AG20443 (cell line): Measurements from ENCODE around the gene ZNF71.
"Not testable (repeated sequence)": the region's sequence is repeated elsewhere in the genome, so short reads cannot be mapped to it uniquely, and the experiment has no call there.

Experiments used
- DNase-seq: peaks from one replicate; pipeline ENCODE4 v3.0.0; 2012; ENCODE audit warnings: low spot score, mixed read lengths

ZNF71 gene

DNA sequence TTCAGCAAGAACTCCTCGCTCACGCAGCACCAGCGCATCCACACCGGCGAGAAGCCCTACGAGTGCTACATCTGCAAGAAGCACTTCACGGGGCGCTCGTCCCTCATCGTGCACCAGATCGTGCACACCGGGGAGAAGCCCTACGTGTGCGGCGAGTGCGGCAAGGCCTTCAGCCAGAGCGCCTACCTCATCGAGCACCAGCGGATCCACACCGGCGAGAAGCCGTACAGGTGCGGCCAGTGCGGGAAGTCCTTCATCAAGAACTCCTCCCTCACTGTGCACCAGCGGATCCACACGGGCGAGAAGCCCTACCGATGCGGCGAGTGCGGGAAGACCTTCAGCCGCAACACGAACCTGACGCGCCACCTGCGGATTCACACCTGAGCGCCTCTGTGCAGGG is 27.3 kb downstream of the ZNF71 start:
- no peak for DNase-seq

DNA sequence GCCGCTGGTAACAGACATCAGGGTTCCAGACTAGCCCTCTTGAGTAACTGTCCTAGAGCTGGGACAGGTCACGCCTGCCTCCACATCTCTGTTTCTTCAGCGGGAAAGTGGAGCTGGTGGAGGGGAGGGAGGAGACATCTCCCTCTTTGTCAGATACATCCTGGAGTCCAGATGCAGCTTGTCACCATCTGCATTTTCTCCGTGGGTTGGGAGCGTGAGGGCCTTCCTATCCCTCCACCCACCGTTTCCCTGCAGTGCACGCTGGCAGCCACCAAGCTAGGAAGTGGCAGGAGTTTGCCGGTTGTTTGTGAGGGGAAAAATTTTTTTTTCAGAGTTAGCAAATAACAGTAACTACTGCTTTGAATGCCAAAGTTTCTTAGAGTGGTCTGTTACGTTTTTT is 27.9 kb downstream of the ZNF71 start:
- DNase-seq, result no peak

DNA sequence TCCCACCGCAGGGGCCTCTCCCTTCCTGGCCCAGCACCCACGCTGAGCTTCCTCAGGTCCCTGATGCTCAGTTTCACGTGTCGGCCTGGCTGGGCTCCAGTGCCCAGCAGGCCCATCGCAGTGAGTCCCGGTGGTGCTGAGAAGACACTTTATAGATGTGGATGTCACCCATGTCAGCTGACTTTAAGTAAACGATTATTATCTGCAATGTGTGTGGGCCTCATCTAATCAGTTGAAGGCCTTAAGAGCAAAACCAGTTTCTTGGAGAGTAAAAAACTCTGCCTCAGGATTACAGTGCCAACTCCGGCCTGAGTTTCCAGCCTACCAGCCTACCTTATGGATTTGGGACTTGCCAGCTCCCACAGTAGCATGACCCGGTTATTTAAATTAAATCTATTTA is 30.6 kb downstream of the ZNF71 start:
- no peak for DNase-seq

DNA sequence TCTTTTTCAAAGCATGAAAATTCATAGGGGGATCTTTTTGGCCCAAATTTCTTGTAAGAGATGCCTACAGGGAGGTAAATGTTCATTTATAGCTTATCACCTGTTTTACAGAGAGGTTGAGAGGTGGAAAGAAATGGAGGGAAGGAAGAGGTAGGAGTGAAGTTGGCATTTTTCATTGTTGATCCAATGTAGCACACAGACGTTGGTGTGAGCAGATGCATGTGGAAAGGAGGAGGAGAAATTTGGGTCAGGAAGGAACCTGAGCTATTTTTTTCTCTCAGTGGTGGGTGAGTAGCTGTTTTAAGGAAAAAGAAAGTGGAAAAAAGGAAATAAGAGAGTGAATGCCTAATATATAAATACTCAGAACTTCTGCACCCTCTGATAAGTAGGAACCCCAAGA is 37.9 kb downstream of the ZNF71 start:
- DNase-seq, result no peak

DNA sequence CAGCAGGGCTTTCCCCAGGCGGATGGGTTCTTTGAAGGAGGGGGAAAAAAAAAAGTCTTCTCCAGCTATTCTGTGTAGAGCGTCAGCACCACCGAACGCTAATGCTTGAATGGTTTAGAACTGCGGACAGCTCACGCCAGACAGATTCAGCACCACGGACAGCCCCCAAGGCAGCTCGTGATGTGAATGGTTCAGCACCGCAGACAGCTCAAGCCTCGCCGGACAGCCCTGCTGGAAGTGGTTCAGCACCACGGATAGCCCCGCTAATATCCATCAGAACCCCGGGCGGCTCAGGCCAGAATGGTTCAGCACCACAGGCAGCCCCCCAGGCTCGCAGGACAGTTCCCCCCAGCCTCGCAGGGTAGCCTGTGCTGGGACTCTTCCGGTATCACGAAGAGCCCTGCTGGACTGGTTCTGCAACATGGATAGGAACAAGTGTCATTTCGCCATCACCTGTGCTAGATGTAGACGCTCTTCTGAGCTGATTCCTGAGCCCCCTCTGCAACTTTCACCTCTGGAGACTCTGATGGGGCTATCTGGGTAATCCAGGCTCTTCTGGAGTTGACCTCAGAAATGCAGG is 43.0 kb downstream of the ZNF71 start:
- DNase-seq, result peak; percentile 74

DNA sequence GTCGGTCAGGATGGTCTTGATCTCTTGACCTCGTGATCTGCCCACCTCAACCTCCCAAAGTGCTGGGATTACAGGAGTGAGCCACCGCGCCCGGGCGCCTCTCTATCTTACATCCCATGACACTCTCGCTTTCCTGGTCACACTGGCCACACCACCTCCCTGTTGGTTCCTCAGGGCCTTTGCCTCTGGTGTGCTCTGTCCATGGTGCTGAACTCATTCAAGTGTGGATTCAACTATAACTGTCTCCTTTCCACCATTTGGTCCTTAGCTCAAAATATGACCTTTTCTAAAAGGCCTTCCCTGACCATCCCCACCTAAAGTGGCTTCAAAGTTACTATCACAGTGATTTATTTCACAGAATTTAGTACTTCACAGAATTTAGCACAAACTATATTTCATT is 44.1 kb downstream of the ZNF71 start:
- DNase-seq, result no peak

DNA sequence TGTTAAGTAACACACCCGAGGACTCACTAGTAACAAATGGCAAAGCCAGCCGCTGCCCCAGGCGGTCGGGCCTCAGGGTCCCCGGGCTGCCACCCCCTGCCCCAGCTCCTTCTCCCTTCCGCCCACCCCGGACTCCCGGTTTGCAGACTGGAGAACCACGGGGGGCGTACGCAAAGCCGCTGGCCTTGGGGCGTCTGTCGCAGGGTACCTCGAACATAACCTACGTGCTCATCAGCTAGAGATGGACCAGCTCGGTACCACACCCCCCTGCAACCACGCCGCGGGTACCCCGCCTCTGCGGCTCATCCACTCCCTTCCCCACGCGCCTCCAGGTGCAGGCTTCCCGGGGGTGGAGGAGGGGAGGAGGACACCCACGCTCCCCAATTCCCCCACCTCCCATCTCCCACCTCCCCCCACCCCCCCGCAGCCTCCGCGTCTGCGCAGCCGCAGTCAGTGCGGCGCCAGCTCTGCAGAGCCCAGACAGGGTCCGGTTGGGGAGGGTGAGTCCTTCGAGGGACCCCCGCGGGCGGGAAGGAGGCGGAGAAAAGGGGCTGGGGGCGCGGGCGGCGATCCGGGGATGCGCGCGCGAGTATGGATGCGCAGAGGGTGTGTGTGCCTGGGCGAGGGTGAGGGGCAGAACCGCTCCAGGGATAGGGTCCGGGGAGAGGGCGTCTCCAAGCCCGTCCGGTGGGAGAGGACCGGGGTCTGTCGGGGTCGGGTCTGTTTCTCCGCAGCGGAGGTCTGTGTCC is 47.8 kb downstream of the ZNF71 start, which contains the start of gene SMIM17:
Gene SMIM17, plus strand, starts transcription at position 449 of the 749 bp plus-strand sequence. CDS start 2,509 bp downstream, outside the sequence.
- no peak for DNase-seq

DNA sequence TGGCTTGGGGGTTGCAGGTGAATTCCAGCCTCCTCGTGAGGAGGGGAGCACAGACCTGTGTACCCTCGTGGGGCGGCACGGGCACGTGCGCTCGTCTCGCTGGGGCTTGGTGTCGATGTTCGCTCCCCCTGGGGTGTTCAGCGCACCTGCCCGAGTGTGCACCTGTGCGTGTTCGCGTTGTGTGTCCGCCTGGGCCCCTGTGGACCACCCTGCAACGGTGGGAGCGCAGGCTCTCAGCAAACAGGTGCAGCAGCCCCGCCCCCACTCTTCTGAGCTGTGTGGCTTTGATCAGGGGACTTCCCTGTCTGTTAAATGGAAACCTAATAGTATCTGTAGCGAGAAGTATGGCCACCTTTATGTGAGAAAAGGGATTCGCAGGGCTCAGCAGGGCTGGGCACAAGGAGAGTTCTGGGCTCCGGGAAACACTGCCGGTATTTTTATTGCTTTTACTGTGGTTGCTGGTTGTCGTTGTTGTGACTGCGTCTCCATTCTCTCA is 48.4 kb downstream of the ZNF71 start:
- no peak for DNase-seq

DNA sequence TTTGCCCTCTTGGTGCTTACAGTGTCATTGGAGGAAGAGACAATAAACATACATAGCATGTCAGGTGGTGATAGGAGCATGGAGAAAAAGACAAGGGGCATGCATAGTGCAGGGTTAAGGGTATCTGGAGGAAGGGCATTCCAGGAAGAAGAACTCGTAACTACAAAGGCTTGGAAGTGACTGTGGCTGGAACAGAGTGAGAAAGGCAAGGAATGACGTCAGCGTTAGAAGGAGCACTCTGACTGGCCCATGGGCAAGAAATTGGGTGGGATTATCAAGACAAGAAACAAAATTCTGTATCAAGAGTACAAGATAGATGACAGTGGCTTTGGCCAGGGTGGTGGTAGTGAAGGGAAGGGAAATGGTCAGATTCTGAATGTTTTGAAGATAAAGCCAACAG is 59.0 kb downstream of the ZNF71 start:
- no peak for DNase-seq

DNA sequence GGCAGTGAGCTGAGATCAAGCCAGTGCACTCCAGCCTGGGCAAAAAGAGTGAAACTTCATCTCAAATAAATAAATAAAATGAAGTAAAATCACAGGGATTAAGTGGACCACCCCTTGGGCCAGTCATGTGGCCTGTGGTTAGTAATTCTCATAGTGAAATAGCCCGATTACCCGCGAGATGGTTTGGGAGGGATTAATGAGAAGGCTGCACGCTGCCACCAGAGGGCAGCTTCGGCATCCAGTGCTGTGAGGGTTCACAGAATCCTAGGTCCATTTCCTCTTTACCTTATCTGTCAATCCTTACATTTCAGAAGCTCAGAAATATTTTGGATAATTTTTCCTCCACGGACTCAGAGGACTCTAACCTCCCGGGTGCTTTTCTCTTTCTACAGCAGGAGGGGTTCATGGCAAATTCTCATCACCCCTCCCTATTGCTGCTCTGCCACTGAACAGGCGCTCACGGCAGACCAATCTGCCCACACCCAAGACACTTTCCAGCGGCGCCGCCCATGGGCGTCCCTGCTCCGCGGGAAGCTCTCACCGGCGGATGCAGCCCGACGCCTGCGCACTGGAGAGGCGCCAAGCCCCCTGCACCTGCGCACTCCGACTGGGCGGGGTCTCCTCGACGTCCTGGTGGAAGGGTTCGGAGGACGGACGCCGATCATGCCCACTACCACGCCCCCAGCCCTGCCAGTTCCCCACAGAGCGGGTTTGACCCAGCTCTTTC is 65.4 kb downstream of the ZNF71 start:
- no peak for DNase-seq

DNA sequence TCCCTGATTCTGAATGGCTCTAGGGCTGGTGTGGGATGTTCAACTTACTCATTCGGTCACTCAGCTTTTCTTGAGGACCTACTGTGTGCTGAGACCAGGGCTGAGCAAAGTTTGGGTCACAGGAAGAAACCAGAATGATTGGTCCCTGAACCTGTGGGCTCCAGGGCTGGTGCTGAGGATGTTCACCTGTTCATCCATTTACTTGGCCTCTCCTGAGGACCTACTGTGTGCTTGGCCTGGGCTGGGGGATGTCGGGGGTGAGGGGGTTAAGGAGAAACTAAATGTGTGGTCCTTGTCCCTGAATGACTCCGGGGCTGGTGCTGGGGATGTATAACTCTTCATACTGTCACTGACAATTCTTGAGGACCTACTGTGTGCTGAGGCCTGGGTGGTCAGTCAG is 66.1 kb downstream of the ZNF71 start:
- DNase-seq, result no peak

DNA sequence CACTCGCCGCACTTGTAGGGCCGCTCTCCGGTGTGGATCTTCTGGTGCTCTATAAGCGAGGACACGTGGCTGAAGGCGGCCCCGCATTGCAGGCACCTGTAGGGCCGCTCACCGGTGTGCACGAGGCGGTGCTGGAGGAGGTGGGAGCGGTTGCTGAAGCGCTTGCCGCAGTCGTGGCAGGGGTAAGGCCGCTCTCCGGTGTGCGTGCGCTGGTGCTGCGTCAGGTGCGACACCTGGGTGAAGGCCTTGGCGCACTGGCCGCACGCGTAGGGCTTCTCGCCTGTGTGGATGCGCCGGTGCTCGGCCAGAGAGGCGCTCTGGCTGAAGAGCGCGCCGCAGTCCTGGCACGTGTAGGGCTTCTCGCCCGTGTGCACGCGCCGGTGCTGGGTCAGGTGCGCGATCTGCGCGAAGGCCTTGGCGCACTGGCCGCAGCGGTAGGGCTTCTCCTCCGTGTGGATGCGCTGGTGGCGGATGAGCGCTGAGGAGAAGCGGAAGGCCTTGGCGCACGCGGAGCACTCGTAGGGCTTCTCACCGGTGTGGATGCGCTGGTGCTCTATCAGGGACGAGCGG is 68.9 kb downstream of the ZNF71 start:
- no peak for DNase-seq

DNA sequence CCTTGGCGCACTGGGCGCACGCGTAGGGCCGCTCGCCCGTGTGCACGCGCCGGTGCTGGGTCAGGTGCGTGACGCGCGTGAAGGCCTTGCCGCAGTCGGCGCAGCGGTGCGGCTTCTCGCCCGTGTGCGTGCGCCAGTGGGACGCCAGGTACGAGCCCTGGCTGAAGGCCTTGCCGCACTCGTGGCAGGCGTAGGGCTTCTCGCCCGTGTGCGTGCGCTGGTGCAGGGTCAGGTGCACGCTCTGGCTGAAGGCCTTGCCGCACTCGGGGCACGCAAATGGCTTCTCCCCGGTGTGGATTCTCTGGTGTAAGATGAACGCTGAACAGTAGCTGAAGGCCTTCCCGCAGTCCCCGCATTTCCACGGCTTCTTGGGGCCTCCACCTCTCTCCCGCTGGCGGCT is 69.4 kb downstream of the ZNF71 start:
- no peak for DNase-seq

DNA sequence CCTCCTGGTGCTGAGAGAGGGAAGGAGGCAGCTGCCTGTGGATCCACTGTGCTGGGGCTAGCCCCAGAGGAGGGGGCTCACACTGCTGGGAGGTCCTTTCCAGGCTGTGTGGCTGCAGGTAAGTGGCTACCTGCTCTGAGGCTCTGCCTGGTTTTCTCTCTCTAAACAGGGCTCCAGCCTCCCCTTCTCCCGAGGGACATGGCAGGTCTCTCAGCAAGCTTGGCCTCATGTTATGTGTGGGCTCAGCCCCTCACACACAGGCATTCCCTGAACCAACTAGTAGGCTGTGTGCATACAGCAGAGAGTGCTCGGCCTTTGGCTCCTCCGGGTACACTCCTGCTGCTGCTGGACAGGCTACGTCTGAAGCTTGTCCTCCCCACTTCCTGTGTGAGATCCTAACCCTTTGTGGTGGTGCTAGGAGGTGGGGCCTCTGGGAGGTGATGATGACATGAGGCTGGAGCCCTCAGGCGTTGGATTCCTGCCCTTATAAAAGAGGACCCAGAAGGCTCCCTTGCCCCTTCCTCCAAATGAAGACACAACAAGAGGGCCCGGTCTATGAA is 72.3 kb downstream of the ZNF71 start:
- DNase-seq, result no peak

DNA sequence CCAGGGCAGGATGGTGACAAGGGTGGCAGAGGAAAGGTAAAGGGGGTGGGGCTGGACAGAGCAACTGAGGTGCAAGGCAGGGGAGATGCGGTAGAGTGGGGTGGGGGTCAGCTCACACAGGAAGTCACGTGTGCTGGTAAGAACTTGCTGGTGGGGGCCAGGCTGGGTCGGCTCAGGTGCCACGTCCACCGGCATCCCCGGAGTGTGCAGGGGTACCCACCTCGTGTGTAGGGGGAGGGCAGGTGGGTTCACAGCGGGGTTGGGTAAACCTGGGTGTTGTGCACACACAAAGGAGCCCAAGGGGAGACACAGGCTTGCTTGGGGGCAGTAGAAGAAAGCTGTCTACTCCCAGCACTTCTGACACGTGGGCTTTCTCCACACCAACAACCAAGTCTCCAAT is 73.6 kb downstream of the ZNF71 start:
- no peak for DNase-seq

DNA sequence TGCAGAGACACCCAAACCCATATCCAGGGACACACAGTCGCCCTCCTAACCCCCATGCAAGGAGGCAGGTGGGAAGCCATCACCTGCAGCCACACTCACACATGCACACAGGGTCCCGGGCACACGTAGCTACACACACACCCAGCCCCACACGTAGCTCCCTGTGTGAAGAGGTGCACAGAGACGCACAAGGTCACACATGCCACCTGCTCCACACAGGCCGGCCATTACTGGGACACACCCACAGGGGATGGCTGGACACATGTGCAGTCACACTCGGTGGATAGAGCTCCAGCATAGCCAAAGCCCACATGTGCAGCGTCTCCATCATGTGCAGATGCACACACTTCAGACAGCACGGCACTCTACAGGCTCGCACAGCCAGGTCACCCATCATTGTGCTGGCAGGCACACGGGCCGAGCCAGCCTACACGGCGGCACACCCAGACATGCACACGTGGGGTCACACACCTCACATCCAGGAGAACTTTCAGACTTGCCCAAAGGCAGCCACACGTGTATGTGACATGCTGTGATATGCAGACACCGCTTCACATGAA is 75.4 kb downstream of the ZNF71 start:
- DNase-seq, result no peak

DNA sequence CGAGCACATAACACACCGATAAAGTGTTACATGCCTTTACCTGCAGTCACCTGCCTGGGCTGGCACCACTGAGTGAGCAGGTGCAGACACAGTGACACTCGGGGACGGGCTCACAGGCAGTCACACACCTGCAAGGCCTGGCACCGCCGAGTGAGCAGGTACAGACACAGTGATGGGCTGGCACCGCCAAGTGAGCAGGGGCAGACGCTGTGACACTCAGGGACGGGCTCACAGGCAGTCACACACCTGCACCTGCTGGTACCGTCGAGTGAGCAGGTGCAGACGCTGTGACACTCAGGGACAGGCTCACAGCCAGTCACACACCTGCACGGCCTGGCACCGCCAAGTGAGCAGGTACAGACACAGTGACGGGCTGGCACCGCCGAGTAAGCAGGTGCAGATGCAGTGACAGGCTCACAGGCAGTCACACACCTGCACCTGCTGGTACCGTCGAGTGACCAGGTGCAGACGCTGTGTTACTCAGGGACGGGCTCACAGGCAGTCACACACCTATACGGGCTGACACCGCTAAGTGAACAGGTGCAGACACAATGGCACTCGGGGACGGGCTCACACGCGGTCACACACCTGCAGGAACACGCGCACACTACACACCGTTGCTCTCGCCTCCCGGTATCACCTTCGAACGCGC is 76.0 kb downstream of the ZNF71 start:
- DNase-seq, result no peak

DNA sequence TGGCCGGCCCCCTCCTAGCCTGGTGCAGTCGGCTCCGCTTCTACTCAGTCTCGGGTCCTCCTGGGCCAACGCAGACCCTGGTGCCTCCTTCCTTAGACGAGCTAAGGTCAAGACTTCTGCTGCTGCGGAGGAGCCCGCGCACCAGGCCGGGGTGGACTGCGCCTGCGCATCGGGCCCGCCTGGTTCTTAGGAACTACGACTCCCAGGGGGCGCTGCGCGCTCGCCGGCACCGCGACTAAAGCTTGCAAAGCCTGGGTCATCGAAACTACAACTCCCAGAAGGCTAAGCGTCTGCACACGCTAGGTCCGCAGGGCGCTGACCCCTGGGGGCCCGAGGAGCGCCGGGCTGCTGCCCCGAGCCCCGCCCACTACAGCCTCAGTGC is 76.5 kb downstream of the ZNF71 start, which contains the start of gene ZNF835:
Gene ZNF835, minus strand, starts transcription at position 145 of the 382 bp plus-strand sequence. CDS start 6,559 bp downstream, outside the sequence.
- peak; percentile 65 for DNase-seq

DNA sequence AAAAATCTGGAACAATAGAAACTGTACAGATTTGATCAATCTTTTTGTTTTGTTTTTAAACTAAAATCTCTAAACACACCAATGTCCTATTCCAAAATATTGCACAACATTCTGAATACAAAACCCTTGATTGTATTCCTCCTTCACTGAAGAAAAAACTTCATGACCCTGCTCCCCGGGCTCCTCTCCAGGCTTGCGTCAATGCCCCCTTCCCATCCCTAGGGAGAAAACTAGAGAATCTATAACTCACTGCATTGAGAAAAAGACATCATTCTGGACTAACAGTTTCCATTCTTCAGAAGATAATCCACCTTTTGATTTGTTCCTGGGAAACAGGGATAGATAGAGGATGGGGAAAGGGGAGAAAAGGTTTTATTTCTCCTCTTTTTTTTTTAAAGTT is 77.5 kb downstream of the ZNF71 start:
- not testable (repeated sequence) for DNase-seq
